Liver (tissue), 9 donors: Measurements from ENCODE around the gene TGFBR3. TPM values are rescaled to one million over a fixed set of nuclear protein-coding genes. Genes with fewer than 3 reads are reported as not detected.

ENCODE experiments used
- DNase-seq: peaks from one replicate; pipeline ENCODE4 v3.0.0-alpha.2; 2017; ENCODE audit warnings: low spot score
- H3K27ac ChIP-seq, 2 donors: one replicate each; pipeline ENCODE4 v1.7.0; 2013; ENCODE audit warnings: inconsistent platforms in 2 of 2, low read length in 2 of 2, control low read depth in 1 of 2, low read depth in 1 of 2, mild to moderate bottlenecking in 1 of 2
- H3K27me3 ChIP-seq, 4 donors: one replicate each; pipeline versions ENCODE4 v1.6.1 to v1.7.0; 2013; ENCODE audit warnings: low read length in 3 of 4, inconsistent platforms in 1 of 4, mild to moderate bottlenecking in 1 of 4, moderate library complexity in 1 of 4; ENCODE audit not compliant: control insufficient read depth in 4 of 4, insufficient read depth in 4 of 4
- H3K36me3 ChIP-seq, 4 donors: one replicate each; pipeline versions ENCODE4 v1.6.1 to v1.7.0; 2013; ENCODE audit warnings: low read length in 3 of 4, mild to moderate bottlenecking in 3 of 4, low read depth in 1 of 4, moderate library complexity in 1 of 4; ENCODE audit not compliant: control insufficient read depth in 4 of 4, insufficient read depth in 3 of 4
- H3K4me1 ChIP-seq, 4 donors: one replicate each; pipeline versions ENCODE4 v1.6.1 to v1.7.0; 2013; ENCODE audit warnings: low read length in 3 of 4, mild to moderate bottlenecking in 3 of 4, moderate library complexity in 1 of 4; ENCODE audit not compliant: control insufficient read depth in 4 of 4, insufficient read depth in 4 of 4
- H3K4me3 ChIP-seq, 3 donors: one replicate each; pipeline versions ENCODE4 v1.6.1 to v1.7.0; 2013; ENCODE audit warnings: low read length in 3 of 3, control low read depth in 1 of 3, low read depth in 1 of 3, mild to moderate bottlenecking in 1 of 3
- H3K9ac ChIP-seq, 2 donors: one replicate each; pipeline ENCODE4 v1.7.0; 2013; ENCODE audit warnings: low read length in 2 of 2, mild to moderate bottlenecking in 2 of 2, moderate library complexity in 2 of 2, control low read depth in 1 of 2, low read depth in 1 of 2
- H3K9me3 ChIP-seq, 4 donors: one replicate each; pipeline versions ENCODE4 v1.6.1 to v1.7.0; 2013; ENCODE audit warnings: low read length in 3 of 4; ENCODE audit not compliant: control insufficient read depth in 4 of 4
- EGR1 ChIP-seq, 2 donors: IDR thresholded peaks; 2 replicates each; pipeline ENCODE4 v1.6.1; 2016 to 2018; ENCODE audit warnings: antibody characterized with exemption in 2 of 2, low read depth in 2 of 2
- FOXA1 ChIP-seq: IDR thresholded peaks from 2 replicates; pipeline ENCODE4 v1.6.1; 2016; ENCODE audit warnings: antibody characterized with exemption
- FOXA2 ChIP-seq: IDR thresholded peaks from 2 replicates; pipeline ENCODE4 v1.6.1; 2016; ENCODE audit warnings: antibody characterized with exemption
- GABPA ChIP-seq, 2 donors: IDR thresholded peaks in 1 of 2; conservative IDR thresholded peaks in 1 of 2; 2 replicates each; pipeline ENCODE4 v1.6.1; 2016; ENCODE audit warnings: antibody characterized with exemption in 2 of 2, mild to moderate bottlenecking in 1 of 2, moderate library complexity in 1 of 2
- HNF4A ChIP-seq, 2 donors: conservative IDR thresholded peaks; 2 replicates each; pipeline ENCODE4 v1.6.1; 2016; ENCODE audit warnings: antibody characterized with exemption in 2 of 2, mild to moderate bottlenecking in 2 of 2
- HNF4G ChIP-seq: IDR thresholded peaks from 2 replicates; pipeline ENCODE4 v1.6.1; 2016; ENCODE audit warnings: antibody characterized with exemption
- JUND ChIP-seq, 2 donors: IDR thresholded peaks; 2 replicates each; pipeline ENCODE4 v1.6.1; 2016; ENCODE audit warnings: antibody characterized with exemption in 2 of 2
- NR2F2 ChIP-seq: IDR thresholded peaks from 2 replicates; pipeline ENCODE4 v1.6.1; 2016; ENCODE audit warnings: antibody characterized with exemption
- RAD21 ChIP-seq, 2 donors: IDR thresholded peaks; 2 replicates each; pipeline ENCODE4 v1.6.1; 2016; ENCODE audit warnings: antibody characterized with exemption in 2 of 2, mild to moderate bottlenecking in 2 of 2
- RXRA ChIP-seq, 2 donors: IDR thresholded peaks; 2 replicates each; pipeline ENCODE4 v1.6.1; 2017 to 2018; ENCODE audit warnings: antibody characterized with exemption in 2 of 2, mild to moderate bottlenecking in 1 of 2
- SP1 ChIP-seq: IDR thresholded peaks from 2 replicates; pipeline ENCODE4 v1.6.1; 2018; ENCODE audit warnings: antibody characterized with exemption, mild to moderate bottlenecking
- TAF1 ChIP-seq: conservative IDR thresholded peaks from 2 replicates; pipeline ENCODE4 v1.6.1; 2016; ENCODE audit warnings: antibody characterized with exemption, mild to moderate bottlenecking
- WGBS: extraction: QIAGEN DNeasy Blood & Tissue Kit; methylation state at CpG from one replicate; pipeline ENCODE4 v1.1.7; 2013; 5-methylcytosine and 5-hydroxymethylcytosine counted together
- polyA plus RNA-seq, 2 donors: library from polyadenylated mRNA; stranded (reverse) in 1 of 2; unstranded in 1 of 2; fragments of 200-250 nt in 1 of 2; fragments of >200 nt in 1 of 2; fragmentation: Nextera tagmentation in 1 of 2; extraction: Ambion mirVana in 1 of 2; gene quantifications; one replicate each; pipeline versions ENCODE4 v1.2.1 to v1.2.3, GENCODE V29; 2013 to 2015
- total RNA-seq, 2 donors: library from RNA; depleted of rRNA; stranded (reverse); fragments of >200 nt; gene quantifications; one replicate each; pipeline ENCODE4 v1.2.3, GENCODE V29; 2014
- TF ChIP-seq, protein P1 (sequence below): IDR thresholded peaks from 2 replicates; pipeline ENCODE4 v1.6.1; 2016; ENCODE audit warnings: antibody characterized with exemption
- TF ChIP-seq, protein P2 (sequence below): fragments of 150-350 bp; IDR thresholded peaks from 2 replicates; pipeline ENCODE4 v1.5.1; 2017; ENCODE audit warnings: improper control_type of control experiment, low read depth, low read length; ENCODE audit not compliant: missing input control
- TF ChIP-seq, protein P3 (sequence below): IDR thresholded peaks from 2 replicates; pipeline ENCODE4 v1.6.1; 2016; ENCODE audit warnings: antibody characterized with exemption
- donor health status: healthy.
- donor health status: healthy.
- donor health status: healthy.
- donor health status: healthy.
- donor health status: healthy.

TGFBR3 gene
- total and polyA plus RNA-seq, 4 donors: 6.1 to 19.3 (median 9.9) TPM

DNA sequence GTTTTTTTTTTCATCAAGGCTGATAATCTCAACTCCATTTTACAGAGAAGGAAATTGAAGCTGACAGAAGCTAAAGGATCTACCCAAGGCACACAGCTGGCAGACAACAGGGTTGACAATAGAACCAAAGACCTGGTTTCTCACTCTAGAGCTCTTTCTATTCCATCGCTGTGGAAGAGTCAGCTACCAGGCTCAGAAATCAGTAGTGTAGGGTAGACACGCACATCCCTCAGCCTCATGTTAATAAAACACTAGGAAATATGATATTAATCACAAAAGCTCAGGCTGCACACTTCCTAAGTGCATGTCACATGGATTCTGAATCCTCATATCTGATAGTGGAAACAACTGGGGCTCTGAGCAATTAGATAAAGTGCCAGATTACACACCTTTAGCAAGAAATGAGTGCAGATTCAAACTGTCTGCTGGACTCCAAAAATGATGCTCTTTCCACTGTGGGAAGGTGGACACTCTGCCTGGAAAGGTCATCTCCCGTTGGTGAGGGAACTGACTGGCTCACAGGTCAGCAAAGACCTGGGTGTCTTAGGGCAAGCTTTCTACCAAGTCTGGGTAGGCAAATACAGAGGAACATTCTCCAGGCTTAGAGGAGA, 139.1 kb downstream of the TGFBR3 start:
- TF ChIP-seq RAD21 (IDR thresholded peaks at IDR 0.05) (no peak), TAF1 (no peak), SP1 (no peak), FOXA1 (no peak), GABPA (IDR thresholded peaks at IDR 0.05 in 1 of 2, conservative IDR thresholded peaks at IDR 0.05 in 1 of 2) (no peak), HNF4A (conservative IDR thresholded peaks at IDR 0.05) (no peak)
- Histone ChIP-seq H3K9ac (peak overlapping the region in 1 of 2 donors; percentile 48), H3K4me3 (no peak overlapping the region), H3K36me3 (no peaks in the 10 kb centered on the region), H3K27me3 (no peaks in the 10 kb centered on the region), H3K9me3 (no peaks in the 10 kb centered on the region), H3K27ac (peak overlapping the region; percentile 83 to 89), H3K4me1 (peaks cover 9 to 58% (median 44%) of the 10 kb centered on the region in 4 donors)
- WGBS: 91% methylated on average over 3 of the region's 3 CpGs
- DNase-seq: no peak

DNA sequence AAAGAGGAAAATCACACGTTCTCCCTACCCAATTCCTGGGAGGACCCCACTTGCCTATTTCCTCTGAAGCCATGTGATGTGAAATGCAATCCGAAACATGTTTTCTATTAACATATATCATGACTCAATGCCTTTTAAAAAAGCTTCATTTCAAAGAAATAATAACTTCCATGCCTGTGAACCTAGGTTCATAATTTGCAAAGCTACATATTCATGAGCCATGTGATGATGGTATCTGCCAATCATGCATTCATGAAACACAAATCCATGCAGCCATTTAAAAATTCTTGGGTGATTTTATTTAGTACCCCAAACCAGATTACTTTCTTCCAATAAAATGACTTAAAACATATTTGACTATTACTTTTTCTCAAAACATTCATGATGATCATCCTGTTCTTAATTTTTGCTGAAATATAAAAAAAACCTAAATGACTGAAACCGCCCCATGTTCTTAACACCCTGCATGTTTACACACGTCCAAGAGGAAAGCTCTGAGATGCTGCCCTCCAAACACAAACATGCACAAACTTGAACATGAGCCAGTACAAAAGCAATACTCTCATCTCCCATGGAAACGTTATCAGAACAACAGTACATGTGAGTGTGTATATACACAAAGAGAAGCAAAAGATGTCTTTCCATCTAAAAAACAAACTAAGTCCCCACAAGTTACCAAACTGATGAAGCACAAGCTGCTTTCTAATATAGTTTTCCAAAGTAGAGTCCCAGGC, 140.1 kb downstream of the TGFBR3 start:
- Histone ChIP-seq H3K27me3 (no peaks in the 10 kb centered on the region), H3K9ac (no peak overlapping the region), H3K36me3 (no peaks in the 10 kb centered on the region), H3K9me3 (no peaks in the 10 kb centered on the region), H3K27ac (peak overlapping the region; percentile 83 to 89), H3K4me3 (no peak overlapping the region), H3K4me1 (peaks cover 7 to 49% (median 37%) of the 10 kb centered on the region in 4 donors)
- 27% methylated on average over 5 of the region's 5 CpGs for whole genome bisulfite sequencing
- peak in 1 of 2 donors; percentile 3 for TF ChIP-seq EGR1 (IDR thresholded peaks at IDR 0.05; ENCODE audit: low read depth in 2 of 2)
- TF ChIP-seq, protein P1, sequence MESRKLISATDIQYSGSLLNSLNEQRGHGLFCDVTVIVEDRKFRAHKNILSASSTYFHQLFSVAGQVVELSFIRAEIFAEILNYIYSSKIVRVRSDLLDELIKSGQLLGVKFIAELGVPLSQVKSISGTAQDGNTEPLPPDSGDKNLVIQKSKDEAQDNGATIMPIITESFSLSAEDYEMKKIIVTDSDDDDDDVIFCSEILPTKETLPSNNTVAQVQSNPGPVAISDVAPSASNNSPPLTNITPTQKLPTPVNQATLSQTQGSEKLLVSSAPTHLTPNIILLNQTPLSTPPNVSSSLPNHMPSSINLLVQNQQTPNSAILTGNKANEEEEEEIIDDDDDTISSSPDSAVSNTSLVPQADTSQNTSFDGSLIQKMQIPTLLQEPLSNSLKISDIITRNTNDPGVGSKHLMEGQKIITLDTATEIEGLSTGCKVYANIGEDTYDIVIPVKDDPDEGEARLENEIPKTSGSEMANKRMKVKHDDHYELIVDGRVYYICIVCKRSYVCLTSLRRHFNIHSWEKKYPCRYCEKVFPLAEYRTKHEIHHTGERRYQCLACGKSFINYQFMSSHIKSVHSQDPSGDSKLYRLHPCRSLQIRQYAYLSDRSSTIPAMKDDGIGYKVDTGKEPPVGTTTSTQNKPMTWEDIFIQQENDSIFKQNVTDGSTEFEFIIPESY: peak; percentile 25
- peak in 1 of 2 donors; percentile 14 for TF ChIP-seq RAD21 (IDR thresholded peaks at IDR 0.05)
- TF ChIP-seq, protein P2, sequence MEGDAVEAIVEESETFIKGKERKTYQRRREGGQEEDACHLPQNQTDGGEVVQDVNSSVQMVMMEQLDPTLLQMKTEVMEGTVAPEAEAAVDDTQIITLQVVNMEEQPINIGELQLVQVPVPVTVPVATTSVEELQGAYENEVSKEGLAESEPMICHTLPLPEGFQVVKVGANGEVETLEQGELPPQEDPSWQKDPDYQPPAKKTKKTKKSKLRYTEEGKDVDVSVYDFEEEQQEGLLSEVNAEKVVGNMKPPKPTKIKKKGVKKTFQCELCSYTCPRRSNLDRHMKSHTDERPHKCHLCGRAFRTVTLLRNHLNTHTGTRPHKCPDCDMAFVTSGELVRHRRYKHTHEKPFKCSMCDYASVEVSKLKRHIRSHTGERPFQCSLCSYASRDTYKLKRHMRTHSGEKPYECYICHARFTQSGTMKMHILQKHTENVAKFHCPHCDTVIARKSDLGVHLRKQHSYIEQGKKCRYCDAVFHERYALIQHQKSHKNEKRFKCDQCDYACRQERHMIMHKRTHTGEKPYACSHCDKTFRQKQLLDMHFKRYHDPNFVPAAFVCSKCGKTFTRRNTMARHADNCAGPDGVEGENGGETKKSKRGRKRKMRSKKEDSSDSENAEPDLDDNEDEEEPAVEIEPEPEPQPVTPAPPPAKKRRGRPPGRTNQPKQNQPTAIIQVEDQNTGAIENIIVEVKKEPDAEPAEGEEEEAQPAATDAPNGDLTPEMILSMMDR: no peak
- peak; percentile 66 for TF ChIP-seq FOXA2
- TF ChIP-seq FOXA1: peak; percentile 37
- DNase-seq: no peak

DNA sequence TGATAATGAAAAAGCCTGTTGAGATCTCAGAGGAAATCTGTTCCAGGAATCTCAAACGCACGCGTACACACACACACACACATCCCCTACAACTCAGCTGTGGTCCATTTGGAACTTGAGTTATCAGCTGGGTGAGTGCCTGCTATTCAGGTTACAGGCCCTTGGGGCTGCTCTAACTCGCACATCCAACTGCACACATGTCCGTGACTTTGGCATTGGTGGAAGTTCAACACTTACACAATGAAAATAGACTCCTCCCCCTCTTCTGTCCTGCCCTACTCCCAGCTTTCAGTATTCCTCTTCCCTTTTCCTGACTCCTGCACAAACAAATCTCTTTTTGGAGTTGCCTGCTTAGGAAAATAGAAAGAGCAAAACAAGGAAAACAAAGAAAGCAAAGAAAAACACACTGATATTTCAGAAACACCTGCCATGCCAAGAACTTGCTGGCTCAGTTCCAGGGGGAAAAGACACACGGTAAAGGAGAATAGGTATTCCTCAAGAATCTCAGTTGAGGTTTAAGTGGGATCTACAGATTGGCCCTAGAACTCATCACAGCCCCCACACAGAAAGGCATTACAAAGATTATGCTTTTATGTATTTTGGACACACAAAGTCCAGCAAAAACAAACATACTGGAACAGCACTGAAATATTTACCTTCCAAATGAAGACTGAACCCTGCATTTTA, 140.9 kb downstream of the TGFBR3 start:
- Histone ChIP-seq H3K9ac (peak overlapping the region in 1 of 2 donors; percentile 59), H3K4me1 (peaks cover 4 to 42% (median 29%) of the 10 kb centered on the region in 4 donors)
- WGBS: 27% methylated on average over 6 of the region's 6 CpGs
- TF ChIP-seq SP1 (peak; percentile 74), TAF1 (no peak), HNF4A (conservative IDR thresholded peaks at IDR 0.05) (peak; percentile 62 to 63), HNF4G (no peak), EGR1 (IDR thresholded peaks at IDR 0.05; ENCODE audit: low read depth in 2 of 2) (peak in 1 of 2 donors; percentile 9), RXRA (IDR thresholded peaks at IDR 0.05) (peak; percentile 61 to 64), NR2F2 (no peak), FOXA1 (no peak), JUND (IDR thresholded peaks at IDR 0.05) (peak in 1 of 2 donors; percentile 8), GABPA (IDR thresholded peaks at IDR 0.05 in 1 of 2, conservative IDR thresholded peaks at IDR 0.05 in 1 of 2) (no peak)
- TF ChIP-seq, protein P1: peak; percentile 31
- TF ChIP-seq, protein P3, sequence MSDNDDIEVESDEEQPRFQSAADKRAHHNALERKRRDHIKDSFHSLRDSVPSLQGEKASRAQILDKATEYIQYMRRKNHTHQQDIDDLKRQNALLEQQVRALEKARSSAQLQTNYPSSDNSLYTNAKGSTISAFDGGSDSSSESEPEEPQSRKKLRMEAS: peak; percentile 73

More for the DNA sequence above, 140.9 kb downstream of the TGFBR3 start:
- Histone ChIP-seq H3K9me3 (no peaks in the 10 kb centered on the region), H3K27me3 (no peaks in the 10 kb centered on the region), H3K27ac (peak overlapping the region; percentile 83 to 89), H3K36me3 (no peaks in the 10 kb centered on the region), H3K4me3 (no peak overlapping the region)
- no peak for DNase-seq
